GM12865 (cell line): ENCODE measurements around the gene RAB19.

Experiments used
- DNase-seq: peaks from one replicate; pipeline ENCODE4 v3.0.0; 2010; ENCODE audit warnings: low read depth
- H3K4me3 ChIP-seq: 2 replicates; pipeline ENCODE4 v1.5.1; 2011; ENCODE audit warnings: mild to moderate bottlenecking, low read depth, low read length, control low read depth
- TF ChIP-seq, protein P1 (sequence below): IDR thresholded peaks from 2 replicates; pipeline ENCODE4 v1.5.1; 2011; ENCODE audit warnings: low read length, control low read depth, low read depth, inconsistent platforms; ENCODE audit not compliant: insufficient read depth; ENCODE audit errors: missing control alignments

RAB19 gene, protein sequence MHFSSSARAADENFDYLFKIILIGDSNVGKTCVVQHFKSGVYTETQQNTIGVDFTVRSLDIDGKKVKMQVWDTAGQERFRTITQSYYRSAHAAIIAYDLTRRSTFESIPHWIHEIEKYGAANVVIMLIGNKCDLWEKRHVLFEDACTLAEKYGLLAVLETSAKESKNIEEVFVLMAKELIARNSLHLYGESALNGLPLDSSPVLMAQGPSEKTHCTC

DNA sequence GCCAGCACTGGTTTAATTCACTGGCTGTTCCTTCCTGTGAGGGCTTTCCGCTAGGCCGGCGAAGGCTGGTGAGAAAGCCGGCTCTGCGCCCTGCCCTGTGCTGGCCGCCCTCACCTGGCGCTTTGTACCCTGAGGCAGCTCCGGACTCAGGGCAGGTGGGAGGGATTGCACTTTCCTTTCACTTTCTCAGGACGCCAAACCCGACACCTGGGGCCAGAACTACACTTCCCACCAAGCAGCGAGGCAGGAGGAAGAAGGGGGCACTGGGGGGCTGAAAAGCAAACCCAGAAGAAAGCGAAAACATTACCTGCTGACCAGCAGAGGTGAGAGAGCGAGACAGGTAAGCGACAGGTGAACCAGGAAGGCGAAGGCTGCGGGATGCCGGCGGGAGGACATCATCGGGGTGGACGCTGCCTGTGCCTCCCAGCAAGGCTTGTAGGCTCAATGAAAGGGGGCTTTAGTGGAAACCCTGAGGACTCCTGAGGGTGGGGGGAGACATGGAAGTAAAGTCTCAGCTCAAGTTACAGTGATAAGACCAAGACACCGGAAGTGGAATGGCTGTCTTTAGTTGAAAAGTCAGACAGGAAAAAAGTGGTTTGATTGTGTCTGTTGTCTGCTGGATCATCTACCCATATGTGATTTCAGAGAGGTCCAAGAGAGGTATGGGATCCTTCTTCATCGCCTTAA, at the start of gene RAB19:
TSS of gene RAB19 (plus strand) at position 181 of the 687 bp plus-strand sequence. CDS start 3,589 bp downstream, outside the sequence.
- peak within 1 kb of the TSS; percentile 24 for H3K4me3 ChIP-seq
- DNase-seq: peak; percentile 18

DNA sequence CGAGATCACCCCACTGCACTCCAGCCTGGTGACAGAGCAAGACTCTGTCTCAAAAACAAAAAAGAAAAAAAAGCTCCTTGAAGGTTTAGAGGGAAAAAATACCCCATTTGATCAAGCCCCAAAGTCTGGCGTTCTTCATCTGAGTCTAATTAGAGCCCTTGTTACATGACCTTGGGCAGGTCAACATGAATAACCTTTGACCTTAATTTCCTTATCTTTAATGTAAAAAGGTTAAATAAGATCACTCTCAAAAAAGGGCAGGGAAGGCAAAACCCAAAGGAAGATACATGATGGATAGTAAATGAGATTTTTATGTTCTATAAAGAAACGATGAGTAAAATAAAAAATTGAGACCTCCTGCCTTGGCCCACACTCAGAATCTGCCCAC, 45.8 kb upstream of the RAB19 start:
- no peak for DNase-seq
- TF ChIP-seq, protein P1, sequence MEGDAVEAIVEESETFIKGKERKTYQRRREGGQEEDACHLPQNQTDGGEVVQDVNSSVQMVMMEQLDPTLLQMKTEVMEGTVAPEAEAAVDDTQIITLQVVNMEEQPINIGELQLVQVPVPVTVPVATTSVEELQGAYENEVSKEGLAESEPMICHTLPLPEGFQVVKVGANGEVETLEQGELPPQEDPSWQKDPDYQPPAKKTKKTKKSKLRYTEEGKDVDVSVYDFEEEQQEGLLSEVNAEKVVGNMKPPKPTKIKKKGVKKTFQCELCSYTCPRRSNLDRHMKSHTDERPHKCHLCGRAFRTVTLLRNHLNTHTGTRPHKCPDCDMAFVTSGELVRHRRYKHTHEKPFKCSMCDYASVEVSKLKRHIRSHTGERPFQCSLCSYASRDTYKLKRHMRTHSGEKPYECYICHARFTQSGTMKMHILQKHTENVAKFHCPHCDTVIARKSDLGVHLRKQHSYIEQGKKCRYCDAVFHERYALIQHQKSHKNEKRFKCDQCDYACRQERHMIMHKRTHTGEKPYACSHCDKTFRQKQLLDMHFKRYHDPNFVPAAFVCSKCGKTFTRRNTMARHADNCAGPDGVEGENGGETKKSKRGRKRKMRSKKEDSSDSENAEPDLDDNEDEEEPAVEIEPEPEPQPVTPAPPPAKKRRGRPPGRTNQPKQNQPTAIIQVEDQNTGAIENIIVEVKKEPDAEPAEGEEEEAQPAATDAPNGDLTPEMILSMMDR: no peak
- no peak overlapping the region for H3K4me3 ChIP-seq

More for the DNA sequence above, at the start of gene RAB19:
- TF ChIP-seq, protein P1: no peak

DNA sequence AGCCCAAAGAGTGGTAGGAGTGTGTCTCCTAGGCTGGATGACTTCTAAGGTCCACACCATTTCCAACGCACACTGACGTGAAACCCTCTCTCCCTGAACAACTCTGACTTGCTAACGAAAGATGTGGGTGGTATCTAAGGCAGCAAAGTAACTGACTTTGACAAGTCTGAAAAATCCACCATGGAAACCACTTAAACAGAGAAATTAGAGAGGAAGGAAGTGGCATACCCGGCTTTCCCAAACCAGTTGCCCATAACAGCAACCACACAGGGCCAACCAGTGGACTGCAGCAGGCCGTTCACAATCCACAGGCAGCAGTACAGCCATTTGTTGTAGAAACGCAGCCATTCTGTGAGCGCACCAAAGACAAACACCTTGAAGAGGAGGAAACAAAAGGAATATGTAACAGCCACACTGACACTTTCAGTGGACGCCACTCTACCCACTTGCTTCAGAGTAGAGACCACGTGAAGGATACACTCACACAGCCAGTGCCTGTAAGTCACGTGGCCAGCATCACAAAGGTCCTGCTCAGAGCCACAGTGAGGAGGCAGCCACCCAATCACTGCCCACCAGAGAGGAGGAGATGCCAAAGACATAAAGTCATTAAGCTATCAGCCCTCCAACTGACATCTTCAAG, 45.3 kb upstream of the RAB19 start:
- DNase-seq: no peak
- TF ChIP-seq, protein P1: no peak
- H3K4me3 ChIP-seq: no peak overlapping the region

DNA sequence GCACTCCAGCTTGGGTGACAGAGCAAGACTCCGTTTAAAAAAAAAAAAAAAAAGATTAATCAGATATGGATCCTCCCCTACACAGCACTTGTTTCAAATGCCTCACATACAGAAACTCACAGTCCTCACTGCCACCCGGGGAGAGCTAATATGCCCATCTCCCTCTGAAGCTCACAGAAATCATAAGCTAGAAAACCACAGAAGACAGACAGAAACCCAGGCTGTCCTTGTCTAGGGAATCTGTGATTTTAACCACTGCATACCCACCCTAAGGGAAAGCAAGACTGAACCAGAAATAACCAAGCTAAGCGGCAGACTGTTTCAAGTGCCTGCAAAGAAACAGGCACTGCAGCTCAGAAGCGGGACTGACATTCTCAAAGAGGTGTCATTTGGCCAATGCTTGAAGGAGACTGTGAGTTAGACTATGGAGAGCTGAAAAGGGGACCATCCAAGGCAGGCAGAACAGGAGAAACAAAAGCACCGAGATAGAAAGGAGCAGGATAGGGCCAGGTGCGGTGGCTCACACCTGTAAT, 43.1 kb upstream of the RAB19 start:
- TF ChIP-seq, protein P1: no peak
- no peak for DNase-seq

DNA sequence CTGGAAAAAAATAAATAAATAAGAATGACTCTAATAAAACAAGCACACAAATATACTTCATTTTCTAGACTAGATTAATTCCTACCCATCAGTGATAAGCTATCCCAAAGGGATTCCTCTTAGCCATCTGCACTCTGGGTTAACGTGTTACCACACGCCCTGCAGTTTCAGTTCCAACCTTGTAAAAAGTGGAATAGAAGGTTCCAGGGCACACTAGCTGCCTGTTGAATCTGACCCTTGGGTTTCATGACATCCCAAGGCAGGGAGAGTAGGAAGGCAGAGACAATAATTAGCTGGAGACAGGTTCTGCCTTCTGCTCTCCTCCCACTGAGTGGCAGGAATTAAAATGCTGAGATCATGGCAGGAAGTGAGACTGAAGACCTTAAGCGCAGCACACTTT, 39.0 kb upstream of the RAB19 start:
- no peak overlapping the region for H3K4me3 ChIP-seq
- no peak for DNase-seq
- TF ChIP-seq, protein P1: no peak

More for the DNA sequence above, 43.1 kb upstream of the RAB19 start:
- no peak overlapping the region for H3K4me3 ChIP-seq

DNA sequence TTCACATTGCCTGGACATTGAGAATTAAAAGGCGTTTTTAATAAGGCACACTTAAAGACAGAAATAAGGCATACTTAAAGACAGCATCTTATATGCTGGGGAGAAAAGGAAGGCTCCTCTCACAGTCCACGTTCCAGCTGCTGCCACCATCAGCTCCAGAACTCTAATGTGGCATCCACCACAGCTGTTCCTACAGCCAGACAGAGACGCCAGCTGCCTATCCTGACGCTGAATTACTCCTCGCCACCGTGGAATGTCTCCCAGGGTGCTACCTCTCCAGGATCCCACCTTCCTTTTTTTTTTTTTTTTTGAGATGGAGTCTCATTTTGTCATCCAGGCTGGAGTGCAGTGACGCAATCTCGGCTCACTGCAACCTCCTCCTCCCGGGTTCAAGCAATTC, 36.3 kb upstream of the RAB19 start:
- no peak for DNase-seq
- TF ChIP-seq, protein P1: no peak
- no peak overlapping the region for H3K4me3 ChIP-seq
